ENCODE results near the gene NECAB3.

DNA sequence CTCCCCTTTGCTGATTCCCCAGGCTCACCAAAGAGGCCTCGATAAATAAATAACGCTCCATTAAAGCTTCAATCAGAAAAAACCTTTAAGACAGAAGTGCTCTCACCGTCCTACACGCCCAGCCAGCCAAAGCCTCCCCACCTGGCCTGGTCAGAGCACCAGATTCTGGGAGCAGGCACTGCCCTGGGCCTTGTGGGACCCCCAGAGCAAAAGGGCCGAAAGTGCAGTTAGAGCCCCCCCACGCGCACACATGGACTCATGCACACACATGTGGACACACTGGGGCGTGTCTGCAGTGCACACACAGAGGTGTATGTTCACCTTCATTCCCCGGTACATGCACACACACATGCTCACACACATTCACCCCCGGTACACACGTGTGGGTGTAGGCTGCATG is 1.9 kb upstream of the NECAB3 start:
- TF ChIP-seq, protein P1, sequence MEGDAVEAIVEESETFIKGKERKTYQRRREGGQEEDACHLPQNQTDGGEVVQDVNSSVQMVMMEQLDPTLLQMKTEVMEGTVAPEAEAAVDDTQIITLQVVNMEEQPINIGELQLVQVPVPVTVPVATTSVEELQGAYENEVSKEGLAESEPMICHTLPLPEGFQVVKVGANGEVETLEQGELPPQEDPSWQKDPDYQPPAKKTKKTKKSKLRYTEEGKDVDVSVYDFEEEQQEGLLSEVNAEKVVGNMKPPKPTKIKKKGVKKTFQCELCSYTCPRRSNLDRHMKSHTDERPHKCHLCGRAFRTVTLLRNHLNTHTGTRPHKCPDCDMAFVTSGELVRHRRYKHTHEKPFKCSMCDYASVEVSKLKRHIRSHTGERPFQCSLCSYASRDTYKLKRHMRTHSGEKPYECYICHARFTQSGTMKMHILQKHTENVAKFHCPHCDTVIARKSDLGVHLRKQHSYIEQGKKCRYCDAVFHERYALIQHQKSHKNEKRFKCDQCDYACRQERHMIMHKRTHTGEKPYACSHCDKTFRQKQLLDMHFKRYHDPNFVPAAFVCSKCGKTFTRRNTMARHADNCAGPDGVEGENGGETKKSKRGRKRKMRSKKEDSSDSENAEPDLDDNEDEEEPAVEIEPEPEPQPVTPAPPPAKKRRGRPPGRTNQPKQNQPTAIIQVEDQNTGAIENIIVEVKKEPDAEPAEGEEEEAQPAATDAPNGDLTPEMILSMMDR (IDR thresholded peaks at IDR 0.05), result no peak
- TF ChIP-seq POLR2A (IDR thresholded peaks at IDR 0.05), result no peak
